H1 (cell line): ENCODE measurements around the gene RXFP1. TPM values are rescaled to one million over a fixed set of nuclear protein-coding genes. Genes with fewer than 3 reads are reported as not detected.

Source experiments
- CHD7 ChIP-seq: fragments of 300-600 bp; sonication (generic); IDR thresholded peaks from 2 replicates; pipeline ENCODE4 v1.7.1; 2012; ENCODE audit warnings: low read length, moderate library complexity, mild to moderate bottlenecking, inconsistent platforms; ENCODE audit not compliant: insufficient replicate concordance
- CTCF ChIP-seq, 3 experiments: IDR thresholded peaks; 1 replicate in 2 of 3; 2 replicates in 1 of 3; pipeline versions ENCODE4 v1.5.1 to v1.6.1; 2011; ENCODE audit warnings: low read length in 3 of 3, mild to moderate bottlenecking in 3 of 3, inconsistent platforms in 2 of 3, low read depth in 1 of 3, moderate library complexity in 1 of 3; ENCODE audit not compliant: insufficient read depth in 1 of 3; ENCODE audit errors: control extremely low read depth in 1 of 3
- PHF8 ChIP-seq: fragments of 200-600 bp; sonication (generic); conservative IDR thresholded peaks from 2 replicates; pipeline ENCODE4 v1.7.1; 2012; ENCODE audit warnings: low read depth, mild to moderate bottlenecking, inconsistent platforms, low read length, moderate library complexity
- POU5F1 ChIP-seq: IDR thresholded peaks from 2 replicates; pipeline ENCODE4 v1.6.1; 2011; ENCODE audit warnings: low read depth, mild to moderate bottlenecking, low read length, moderate library complexity
- RFX5 ChIP-seq: IDR thresholded peaks from 2 replicates; pipeline ENCODE4 v1.6.1; 2011; ENCODE audit warnings: low read depth, low read length, improper control_type of control experiment, borderline replicate concordance
- TAF1 ChIP-seq: IDR thresholded peaks from 2 replicates; pipeline ENCODE4 v1.6.1; 2011; ENCODE audit warnings: mild to moderate bottlenecking, low read depth, low read length
- polyA plus RNA-seq, 7 experiments: library from polyadenylated mRNA; depleted of rRNA in 3 of 7; stranded (reverse) in 5 of 7; unstranded in 2 of 7; fragments of >200 nt in 5 of 7; fragments of 200-250 nt in 2 of 7; gene quantifications; 1 replicate in 5 of 7; 2 replicates in 1 of 7; 4 replicates in 1 of 7; pipeline versions ENCODE4 v1.2.1 to v1.2.3, GENCODE V29; 2011 to 2013; ENCODE audit warnings: missing spikeins in 2 of 7, mixed read lengths in 2 of 7
- total RNA-seq: library from RNA; stranded (reverse); fragmentation: NEBNext Ultra II Directional; extraction: Animal tissue kit (Norgen Biotek cat#: 25700); gene quantifications from 2 replicates; pipeline ENCODE4 v1.2.1, GENCODE V29; 2021

RXFP1 gene
- total and polyA plus RNA-seq, 2 of the 8 experiments (the other 6 are each of a cell fraction or from before 2014, with no cell fraction given) = 0.14 to 0.56 TPM

GRCh38 chr4:158523990-158524535 is 2.4 kb downstream of the RXFP1 start (continued):
- TF ChIP-seq CHD7 (no peak), CTCF (IDR thresholded peaks at IDR 0.05; ENCODE audit: control extremely low read depth in 1 of 3, insufficient read depth in 1 of 3, low read depth in 1 of 3, low read length in 3 of 3) (no peak), POU5F1 (no peak), RFX5 (no peak), PHF8 (no peak), TAF1 (no peak)
